KG1 (cell line): ENCODE measurements around the gene ITFG1.
"Not testable (repeated sequence)": the region's sequence is repeated elsewhere in the genome, so short reads cannot be mapped to it uniquely, and the experiment has no call there.

Experiments
- DNase-seq: peaks from one replicate; lab custom pipeline; 2025; lab: John Stamatoyannopoulos, UW

Gene ITFG1

DNA sequence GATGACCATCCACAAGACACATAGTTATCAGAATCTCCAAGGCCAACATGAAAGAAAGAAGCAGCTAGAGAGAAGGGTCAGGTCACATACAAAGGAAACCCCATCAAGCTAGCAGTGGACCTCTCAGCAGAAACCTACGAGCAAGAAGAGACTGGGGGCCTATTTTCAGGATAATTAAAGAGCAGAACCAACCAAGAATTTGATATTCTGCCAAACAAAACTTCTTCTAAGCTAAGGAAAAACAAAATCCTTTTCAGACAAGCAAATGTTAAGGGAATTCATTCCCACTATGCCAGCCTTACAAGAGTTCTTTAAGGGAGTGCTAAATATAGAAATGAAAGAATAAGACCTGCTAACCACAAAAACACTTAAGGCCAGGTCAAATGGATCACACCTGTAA is 47.8 kb downstream of the ITFG1 start:
- DNase-seq = no peak

DNA sequence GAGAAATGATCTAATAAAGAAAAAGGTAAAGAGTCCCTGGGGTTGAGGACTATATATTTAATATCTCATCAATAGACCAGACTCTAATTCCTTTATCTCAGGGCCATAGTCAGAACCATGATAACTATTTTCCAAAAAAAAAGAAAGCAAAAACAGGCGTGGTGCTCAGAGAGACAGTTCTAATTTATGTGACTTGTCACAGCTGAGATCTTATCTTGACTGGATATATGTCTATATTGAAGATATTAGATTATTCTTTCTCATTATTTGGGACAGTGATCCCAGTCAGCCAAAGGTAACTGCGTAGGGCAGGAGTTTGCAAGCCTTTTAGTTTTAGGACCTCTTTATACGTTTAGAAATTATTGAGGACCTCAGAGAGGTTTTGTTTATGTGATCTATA is 52.4 kb downstream of the ITFG1 start:
- no peak for DNase-seq

GRCh38 chr16:47395733-47396498 is 64.9 kb downstream of the ITFG1 start:
- DNase-seq = no peak

- peak; percentile 12 for DNase-seq
These were observed 68.8 kb downstream of the ITFG1 start for GRCh38 chr16:47392081-47392480.

DNA sequence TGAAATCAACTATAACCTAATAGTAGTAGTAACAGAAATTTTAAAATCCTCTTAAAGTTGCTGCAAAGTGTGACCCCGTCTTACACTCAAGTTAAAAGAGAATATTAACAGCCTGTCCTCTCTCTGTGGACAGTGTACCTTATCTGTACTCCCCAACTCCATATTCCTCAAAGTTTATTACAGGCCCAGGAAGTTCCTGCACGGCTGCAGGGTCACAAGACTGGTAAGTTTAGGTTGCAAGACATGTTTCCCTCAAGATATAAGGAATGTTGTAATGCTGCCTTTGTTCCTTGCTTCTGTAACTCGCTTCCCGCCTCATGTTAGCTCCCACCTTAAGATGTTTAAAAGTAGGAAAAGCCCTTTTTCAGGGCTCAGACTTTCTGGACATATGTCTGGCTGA is 72.2 kb downstream of the ITFG1 start:
- no peak for DNase-seq

GRCh38 chr16:47387026-47387734 is 73.7 kb downstream of the ITFG1 start:
- DNase-seq = no peak

GRCh38 chr16:47386201-47386718 is 74.6 kb downstream of the ITFG1 start:
- no peak for DNase-seq

DNA sequence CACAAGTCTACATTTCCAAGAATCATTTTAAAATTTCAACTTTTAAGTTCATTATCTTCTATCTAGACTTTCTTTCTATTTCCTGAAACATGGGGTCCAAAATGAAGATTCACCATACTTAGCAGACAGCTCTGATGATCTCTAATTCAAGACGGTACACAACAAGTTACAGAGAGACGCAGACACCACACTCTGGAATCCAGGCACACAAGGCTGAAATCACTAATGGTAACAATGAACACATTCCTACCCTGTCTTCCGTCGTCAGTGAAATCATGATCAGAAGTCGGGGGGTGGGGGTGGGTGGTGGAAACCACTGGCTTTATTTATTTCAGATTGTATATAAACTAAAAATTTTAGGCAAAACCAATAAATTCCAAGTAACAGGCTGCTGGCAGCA is 78.5 kb downstream of the ITFG1 start:
- no peak for DNase-seq

GRCh38 chr16:47377154-47377553 is 83.7 kb downstream of the ITFG1 start:
- DNase-seq = no peak

GRCh38 chr16:47375423-47375822 is 85.4 kb downstream of the ITFG1 start:
- DNase-seq = no peak

DNA sequence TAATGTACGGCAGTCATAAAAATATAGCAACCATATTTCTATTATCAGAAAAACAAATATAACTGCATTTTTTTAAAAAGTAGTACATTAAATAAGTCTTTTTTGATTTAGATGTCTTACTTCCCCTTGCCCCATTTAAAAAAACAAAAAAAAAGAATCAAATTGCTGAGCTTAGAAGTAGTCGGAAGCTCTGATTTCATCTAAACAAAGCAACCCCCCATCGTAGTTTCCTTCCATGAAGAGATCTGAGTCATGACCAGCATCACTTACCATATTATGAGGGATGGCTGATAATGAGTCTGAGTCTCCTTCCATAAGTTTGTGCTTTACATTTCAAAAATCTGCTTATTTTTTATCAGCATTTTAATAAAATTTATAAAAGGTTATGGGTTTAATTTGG is 86.2 kb downstream of the ITFG1 start:
- no peak for DNase-seq

- DNase-seq = no peak
These were observed 89.4 kb downstream of the ITFG1 start for GRCh38 chr16:47371271-47372014.

DNA sequence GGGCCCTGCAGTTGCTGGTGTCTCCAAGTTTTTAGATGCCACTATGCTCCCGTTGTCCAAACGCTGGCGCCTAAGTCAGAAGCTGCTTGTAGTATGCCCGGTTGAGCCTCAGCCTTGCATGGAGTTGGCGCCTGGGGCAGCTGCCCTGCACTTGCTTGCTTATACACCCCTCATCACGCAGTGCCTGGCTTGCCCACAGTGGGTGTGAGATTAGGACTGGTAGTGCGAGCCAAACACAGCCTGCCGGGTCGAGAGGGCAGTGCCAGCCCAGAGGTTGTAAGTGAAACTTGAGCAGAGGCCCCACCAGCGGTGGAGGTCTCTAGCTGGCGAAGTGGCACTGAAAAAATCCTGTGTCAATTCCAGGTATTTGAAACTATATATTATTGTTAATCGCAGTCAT is 90.3 kb downstream of the ITFG1 start:
- no peak for DNase-seq

GRCh38 chr16:47366228-47366627 is 94.6 kb downstream of the ITFG1 start:
- no peak for DNase-seq

GRCh38 chr16:47363761-47364160 is 97.1 kb downstream of the ITFG1 start:
- DNase-seq = no peak

GRCh38 chr16:47359478-47359877 is 101.4 kb downstream of the ITFG1 start:
- no peak for DNase-seq

GRCh38 chr16:47358816-47359215 is 102.0 kb downstream of the ITFG1 start:
- no peak for DNase-seq

- not testable (repeated sequence) for DNase-seq
These were observed 111.8 kb downstream of the ITFG1 start for GRCh38 chr16:47349029-47349428.

DNA sequence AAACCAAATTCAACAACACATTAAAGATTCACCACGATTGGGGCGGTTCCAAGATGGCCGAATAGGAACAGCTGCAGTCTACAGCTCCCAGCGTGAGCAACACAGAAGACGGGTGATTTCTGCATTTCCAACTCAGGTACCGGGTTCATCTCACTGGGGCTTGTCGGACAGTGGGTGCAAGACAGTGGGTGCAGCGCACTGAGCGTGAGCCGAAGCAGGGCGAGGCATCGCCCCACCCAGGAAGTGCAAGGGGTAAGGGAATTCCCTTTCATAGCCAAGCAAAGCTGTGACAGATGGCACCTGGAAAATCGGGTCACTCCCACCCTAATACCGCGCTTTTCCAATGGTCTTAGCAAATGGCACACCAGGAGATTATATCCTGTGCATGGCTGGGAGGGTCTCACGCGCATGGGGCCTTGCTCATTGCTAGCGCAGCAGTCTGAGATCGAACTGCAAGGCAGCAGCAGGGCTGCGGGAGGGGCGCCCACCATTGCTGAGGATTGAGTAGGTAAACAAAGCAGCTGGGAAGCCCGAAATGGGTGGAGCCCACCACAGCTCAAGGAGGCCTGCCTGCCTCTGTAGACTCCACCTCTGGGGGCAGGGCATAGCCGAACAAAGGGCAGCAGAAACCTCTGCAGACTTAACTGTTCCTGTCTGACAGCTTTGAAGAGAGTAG is 113.7 kb downstream of the ITFG1 start:
- not testable (repeated sequence) for DNase-seq

GRCh38 chr16:47342055-47342454 is 118.8 kb downstream of the ITFG1 start:
- DNase-seq = no peak

DNA sequence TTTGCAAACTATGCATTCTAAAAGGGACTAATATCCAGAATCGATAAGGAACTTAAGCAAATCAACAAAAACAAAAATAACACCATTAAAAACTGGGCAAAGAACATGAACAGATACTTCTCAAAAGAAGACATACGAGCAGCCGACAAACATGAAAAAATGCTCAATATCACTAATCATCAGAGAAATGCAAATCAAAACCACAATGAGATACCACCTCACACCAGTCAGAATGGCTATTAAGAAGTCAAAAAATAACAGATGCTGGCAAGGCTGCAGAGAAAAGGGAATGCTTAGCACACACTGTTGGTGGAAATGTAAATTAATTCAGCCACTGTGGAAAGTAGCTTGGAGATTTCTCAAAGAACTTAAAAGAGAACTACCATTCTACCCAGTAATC is 130.3 kb downstream of the ITFG1 start:
- not testable (repeated sequence) for DNase-seq

GRCh38 chr16:47324309-47324708 is 136.6 kb downstream of the ITFG1 start:
- not testable (repeated sequence) for DNase-seq
